ENCODE results near the gene TMEM238.

TMEM238 gene

DNA sequence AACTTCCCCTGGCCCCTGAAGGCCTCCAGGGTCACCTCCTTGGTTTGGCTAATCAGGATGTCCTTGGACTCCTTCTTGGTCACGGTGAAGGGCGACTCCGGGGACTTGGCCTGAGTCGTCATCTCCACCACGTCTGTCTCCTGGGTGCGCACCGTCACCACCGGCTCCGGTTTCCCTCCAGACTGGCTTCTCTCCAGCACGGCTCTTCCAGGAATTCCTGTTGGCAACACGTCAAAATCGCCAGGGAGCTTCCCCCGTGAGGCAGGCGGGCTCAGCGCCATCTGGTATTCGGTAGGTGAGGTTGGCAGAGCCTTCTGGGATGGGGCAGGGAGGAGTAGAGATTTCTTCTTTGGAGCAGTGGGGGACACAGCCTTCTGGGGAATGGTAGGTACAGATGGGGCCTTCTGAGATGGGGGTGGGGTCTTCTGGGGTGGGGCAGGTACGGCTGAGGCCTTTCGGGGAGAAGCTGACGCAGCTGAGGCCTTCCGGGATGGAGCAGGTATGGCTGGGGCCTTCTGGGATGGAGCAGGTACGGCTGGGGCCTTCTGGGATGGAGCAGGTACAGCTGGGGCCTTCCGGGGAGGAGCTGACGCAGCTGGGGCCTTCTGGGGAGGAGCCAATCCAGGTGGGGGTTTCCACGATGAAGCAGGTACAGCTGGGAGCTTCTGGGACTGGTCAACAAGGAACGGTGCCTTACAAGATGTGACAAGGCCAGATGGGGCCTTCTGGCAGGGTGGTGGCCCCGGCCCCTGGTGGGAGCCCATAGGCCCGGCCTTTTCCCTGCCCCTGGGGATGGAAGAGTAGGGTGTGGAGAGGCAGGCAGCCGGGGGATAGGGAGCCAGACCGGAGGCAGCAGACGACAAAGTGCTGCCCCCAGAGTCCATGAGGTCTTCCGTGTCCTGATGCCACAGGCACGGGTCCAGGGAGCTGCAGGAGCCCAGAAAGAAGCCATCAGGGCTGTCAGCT, 24.9 kb downstream of the TMEM238 start:
- DNase-seq, result no peak

DNA sequence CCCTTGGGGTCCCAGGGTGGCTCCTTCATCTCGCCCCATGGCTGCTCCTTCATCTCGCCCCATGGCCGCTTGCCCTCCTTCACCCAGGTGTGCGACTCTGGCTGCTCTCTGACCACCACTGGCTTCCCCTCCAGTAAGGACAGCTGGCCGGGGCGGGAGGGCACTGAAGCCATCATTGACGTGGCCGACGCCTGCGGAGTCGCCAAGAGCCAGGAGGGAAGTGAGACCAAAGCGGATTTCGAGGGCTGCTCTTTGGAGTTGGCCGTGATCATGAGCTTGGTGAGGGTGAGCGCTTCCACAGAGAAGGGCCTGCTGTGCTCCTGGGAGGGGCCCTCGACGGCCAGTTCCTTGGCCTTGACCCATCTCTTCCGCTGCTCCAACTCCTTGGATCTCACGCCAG, 25.6 kb downstream of the TMEM238 start:
- no peak for DNase-seq

- no peak for DNase-seq
Measured at GRCh38 chr19:55355213-55355821, 28.8 kb downstream of the TMEM238 start.

DNA sequence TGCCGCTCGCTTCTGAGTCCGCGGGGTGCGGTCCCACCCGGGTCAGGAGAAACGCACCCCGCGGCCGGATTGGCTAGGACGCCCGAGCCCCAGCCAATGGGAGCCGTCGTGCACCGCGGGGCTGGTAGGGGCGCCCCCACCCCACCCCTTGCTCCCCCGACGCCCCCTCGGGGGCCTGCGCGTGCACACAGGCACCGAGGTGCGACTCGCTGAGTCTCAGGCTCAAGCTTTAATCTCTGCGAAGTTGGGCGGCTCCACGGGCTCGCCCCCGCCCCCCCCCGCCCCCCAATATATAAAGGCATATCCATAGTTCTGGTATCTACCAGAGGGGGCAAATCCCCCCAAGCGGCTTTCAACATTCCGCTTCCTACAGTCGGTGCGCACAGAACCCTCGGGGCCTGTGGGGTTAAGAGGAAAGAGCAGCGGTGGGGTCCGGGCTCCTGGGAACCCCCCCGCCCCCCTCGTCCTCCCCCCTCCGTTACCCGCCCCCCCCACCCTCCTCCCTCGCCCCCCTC, 29.3 kb downstream of the TMEM238 start, which contains the start of gene COX6B2:
Gene COX6B2, minus strand, starts transcription at position 22 of the 515 bp plus-strand sequence. CDS start 198 bp downstream, outside the sequence.
- DNase-seq, result no peak

GRCh38 chr19:55353803-55354697, 30.0 kb downstream of the TMEM238 start:
- DNase-seq, result peak; percentile 79

DNA sequence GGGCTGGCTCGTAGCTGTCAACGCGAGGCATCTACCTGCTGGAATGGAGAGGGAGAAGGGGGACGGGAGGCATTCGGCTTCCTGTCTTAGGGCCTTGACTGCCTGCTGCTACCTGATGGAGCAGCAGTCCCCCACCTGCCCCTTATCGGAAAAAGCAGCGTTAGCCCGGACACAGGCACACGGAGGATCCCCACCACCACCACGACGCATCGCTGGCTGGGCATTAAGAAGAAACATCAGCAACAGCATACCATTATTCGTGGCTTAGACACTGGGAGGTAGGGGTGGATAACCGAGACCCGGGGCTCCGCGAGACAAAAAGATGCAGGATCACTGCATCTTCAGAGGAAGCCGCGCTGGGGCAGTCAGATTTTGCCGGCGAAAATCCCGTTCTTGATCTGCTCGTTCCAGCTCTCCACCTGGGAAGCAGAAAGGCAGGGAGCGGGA, 30.7 kb downstream of the TMEM238 start:
- DNase-seq, result no peak

GRCh38 chr19:55352549-55353145, 31.4 kb downstream of the TMEM238 start:
- no peak for DNase-seq

DNA sequence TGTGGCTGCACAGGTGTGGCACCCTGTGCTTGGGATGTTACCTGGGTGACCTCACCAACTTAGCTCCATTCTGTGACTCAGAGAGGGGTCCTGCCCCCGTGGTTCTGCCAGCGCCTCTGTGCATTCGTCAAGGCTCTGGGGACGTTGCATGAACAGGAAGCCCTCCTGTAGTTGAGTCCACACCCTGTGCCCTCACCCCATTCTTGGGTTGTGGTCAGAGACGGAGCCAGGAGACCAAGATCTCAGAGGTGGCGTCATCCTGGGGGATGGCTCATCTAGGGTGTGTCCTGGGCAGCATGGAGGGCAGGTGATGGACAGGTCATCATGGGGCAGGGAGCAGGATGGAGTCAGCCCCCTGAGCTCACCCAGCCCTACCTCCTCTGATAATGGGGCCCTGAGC, 32.1 kb downstream of the TMEM238 start:
- DNase-seq, result no peak

- no peak for DNase-seq
Measured at GRCh38 chr19:55350620-55351315, 33.3 kb downstream of the TMEM238 start.

- peak; percentile 55 for DNase-seq
Measured at GRCh38 chr19:55348317-55349034, 35.6 kb downstream of the TMEM238 start.

DNA sequence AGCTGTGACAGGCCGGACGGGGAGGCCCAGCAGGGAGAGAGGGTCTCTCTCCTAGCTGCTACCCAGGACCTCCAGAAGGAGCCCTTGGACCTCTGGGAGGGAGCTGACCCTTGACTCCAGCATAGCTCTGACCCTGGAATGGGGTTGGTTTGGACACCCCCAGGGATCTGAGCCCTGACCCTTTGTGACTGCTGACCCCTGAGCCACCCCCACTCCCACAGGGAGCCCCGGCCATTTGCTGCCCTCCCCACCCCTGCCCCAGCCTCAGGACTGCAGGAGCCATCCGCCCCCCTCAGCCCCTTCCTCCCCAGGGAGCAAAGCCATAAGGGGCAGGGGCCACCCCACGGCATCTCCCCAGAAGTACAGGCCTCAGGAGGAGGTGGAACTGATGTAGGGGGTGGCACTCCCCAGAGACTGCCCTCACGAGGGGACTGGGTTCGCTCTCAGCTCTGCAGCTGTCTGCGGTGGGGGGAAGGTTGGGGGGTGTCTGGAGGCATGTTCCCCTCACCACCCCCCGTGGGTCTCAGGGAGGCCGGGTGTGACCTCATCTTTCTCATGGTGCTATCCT, 36.6 kb downstream of the TMEM238 start:
- DNase-seq, result no peak

- no peak for DNase-seq
Measured at GRCh38 chr19:55346725-55347441, 37.2 kb downstream of the TMEM238 start.

- no peak for DNase-seq
Measured at GRCh38 chr19:55345818-55346724, 38.0 kb downstream of the TMEM238 start.

DNA sequence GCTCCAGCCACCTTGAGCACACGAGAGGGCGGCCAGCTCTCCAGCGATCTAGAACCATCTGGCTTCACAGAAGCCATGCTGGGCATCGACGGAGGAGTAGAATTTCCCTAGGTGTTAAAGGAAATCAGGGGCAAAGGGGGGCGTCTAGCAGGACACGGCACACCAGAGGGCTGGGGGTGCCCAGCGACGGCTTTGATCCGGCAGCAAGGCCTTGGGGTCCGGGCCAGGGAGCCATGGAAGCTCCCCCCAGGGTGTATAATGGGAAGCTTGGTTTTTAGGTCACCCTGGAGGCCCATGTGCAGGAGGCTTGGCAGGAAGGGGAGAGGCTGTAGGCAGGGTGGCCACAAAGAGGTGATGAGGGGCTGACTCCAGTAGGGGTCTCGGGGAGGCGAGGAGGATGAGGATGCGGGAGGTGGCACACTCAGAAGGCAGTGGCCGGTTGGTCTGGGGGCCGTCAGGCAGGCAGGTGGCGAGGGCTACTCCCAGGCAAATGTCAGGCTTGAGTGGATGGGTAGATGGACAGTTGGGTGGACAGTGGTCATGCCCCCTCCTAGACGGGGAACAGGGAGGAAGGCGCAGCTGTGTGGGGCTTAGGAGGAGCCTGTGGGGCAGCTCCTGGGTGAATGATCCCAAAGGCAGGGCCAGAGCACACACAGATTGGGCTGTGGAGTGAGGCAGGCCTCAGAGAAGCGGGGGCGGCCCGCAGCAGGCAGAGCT, 38.8 kb downstream of the TMEM238 start:
- no peak for DNase-seq

- DNase-seq, result no peak
Measured at GRCh38 chr19:55344444-55344843, 39.6 kb downstream of the TMEM238 start.

DNA sequence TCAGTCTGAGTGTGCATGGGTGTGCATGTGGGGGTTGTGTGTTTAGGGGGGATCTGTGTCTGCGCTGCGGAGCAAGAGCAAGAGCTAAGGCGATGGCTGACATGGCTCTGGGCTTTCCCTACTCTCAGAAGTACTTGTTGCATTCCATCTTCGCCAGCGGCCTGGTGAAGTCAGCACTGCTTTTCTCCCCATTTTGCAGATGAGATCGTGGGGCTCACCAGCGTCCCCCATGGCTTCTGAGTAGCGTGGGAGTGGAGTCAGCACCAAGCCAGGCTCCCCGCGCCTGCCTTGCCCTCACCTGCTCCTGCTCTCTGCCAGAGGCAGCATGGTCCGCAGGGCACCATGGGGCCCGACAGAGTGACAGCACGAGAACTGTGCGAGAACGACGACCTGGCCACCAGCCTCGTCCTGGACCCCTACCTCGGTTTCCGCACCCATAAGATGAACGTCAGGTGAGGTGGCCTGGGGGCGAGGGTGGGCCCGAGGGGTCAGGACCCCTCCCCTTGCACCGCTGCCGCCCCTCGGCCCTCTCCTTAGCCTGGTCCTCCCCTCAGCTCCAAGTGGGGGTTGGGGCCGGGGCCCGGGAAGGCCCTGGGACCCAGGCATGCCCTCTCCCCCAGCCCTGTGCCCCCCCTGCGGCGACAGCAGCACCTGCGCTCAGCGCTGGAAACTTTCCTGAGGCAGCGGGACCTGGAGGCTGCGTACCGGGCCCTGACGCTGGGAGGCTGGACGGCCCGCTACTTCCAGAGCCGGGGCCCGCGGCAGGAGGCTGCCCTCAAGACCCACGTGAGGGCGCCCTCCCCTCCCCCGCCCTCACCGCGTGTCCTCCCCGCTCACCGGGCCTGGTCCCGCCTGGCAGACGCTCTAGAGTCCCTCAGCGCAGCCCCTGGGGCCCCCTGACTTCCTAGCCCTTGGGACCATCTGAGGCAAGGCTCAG, 42.2 kb downstream of the TMEM238 start:
- DNase-seq, result no peak
